Stimulated activated CD8-positive, alpha-beta memory T cell treated with anti-CD3 and anti-CD28 coated beads, Interleukin-2, amount 100 ng/mL, for 48 hours (primary cell): ENCODE data around the gene FPGS.
"Not testable (repeated sequence)": the region's sequence is repeated elsewhere in the genome, so short reads cannot be mapped to it uniquely, and the experiment has no call there.

Experiments
- DNase-seq, 2 donors: peaks; one replicate each; pipeline ENCODE4 v3.0.0-alpha.2; 2020; ENCODE audit warnings: low read depth in 2 of 2

Gene FPGS

GRCh38 chr9:127802576-127803443 lies at the start of gene FPGS:
Gene FPGS, plus strand, starts transcription at chr9:127802882. Its CDS starts 43 bp downstream, at chr9:127802925.
- peak; percentile 77 to 82 for DNase-seq

GRCh38 chr9:127753148-127753547 lies 49.5 kb upstream of the FPGS start:
- DNase-seq, result no peak

GRCh38 chr9:127753622-127754021 lies 49.1 kb upstream of the FPGS start:
- no peak for DNase-seq

- no peak for DNase-seq
Measured at GRCh38 chr9:127754099-127755060, 48.3 kb upstream of the FPGS start.

- no peak for DNase-seq
Measured at GRCh38 chr9:127755061-127756060, 47.3 kb upstream of the FPGS start.

- DNase-seq, result no peak
Measured at GRCh38 chr9:127756233-127756632, 46.4 kb upstream of the FPGS start.

- DNase-seq, result not testable (repeated sequence)
Measured at GRCh38 chr9:127756776-127757175, 45.9 kb upstream of the FPGS start.

GRCh38 chr9:127758843-127759242 lies 43.8 kb upstream of the FPGS start:
- DNase-seq, result no peak

GRCh38 chr9:127761061-127761460 lies 41.6 kb upstream of the FPGS start:
- no peak for DNase-seq

GRCh38 chr9:127761491-127761956 lies 41.2 kb upstream of the FPGS start:
- no peak for DNase-seq

GRCh38 chr9:127762111-127762676 lies 40.5 kb upstream of the FPGS start:
- no peak for DNase-seq

- no peak for DNase-seq
Measured at GRCh38 chr9:127763918-127764384, 38.7 kb upstream of the FPGS start.

- DNase-seq, result no peak
Measured at GRCh38 chr9:127765418-127765817, 37.3 kb upstream of the FPGS start.

- no peak for DNase-seq
Measured at GRCh38 chr9:127767410-127767809, 35.3 kb upstream of the FPGS start.

- DNase-seq, result no peak
Measured at GRCh38 chr9:127767909-127768331, 34.8 kb upstream of the FPGS start.

- no peak for DNase-seq
Measured at GRCh38 chr9:127768698-127769097, 34.0 kb upstream of the FPGS start.

GRCh38 chr9:127769101-127769500 lies 33.6 kb upstream of the FPGS start:
- no peak for DNase-seq

GRCh38 chr9:127769929-127770582 lies 32.6 kb upstream of the FPGS start:
- DNase-seq, result no peak

GRCh38 chr9:127770583-127770904 lies 32.1 kb upstream of the FPGS start:
- DNase-seq, result no peak

GRCh38 chr9:127770905-127771569 lies 31.6 kb upstream of the FPGS start:
- DNase-seq, result peak; percentile 96
